H9 (cell line): ENCODE data around the gene ARHGEF6. TPM values are rescaled to one million over a fixed set of nuclear protein-coding genes. Genes with fewer than 3 reads are reported as not detected.

Source experiments
- DNase-seq: peaks from one replicate; pipeline ENCODE4 v3.0.0-alpha.2; 2017
- H2AFZ ChIP-seq: one replicate; pipeline ENCODE4 v1.6.1; 2013; ENCODE audit warnings: mild to moderate bottlenecking, low read length, control low read depth, moderate library complexity
- H2AK5ac ChIP-seq: 2 replicates; pipeline ENCODE4 v1.6.1; 2013; ENCODE audit warnings: low read length, control low read depth, mixed read lengths; ENCODE audit not compliant: insufficient read length
- H2BK120ac ChIP-seq: one replicate; pipeline ENCODE4 v1.6.1; 2013; ENCODE audit warnings: low read depth, mild to moderate bottlenecking, low read length, control low read depth, inconsistent platforms; ENCODE audit not compliant: poor library complexity, severe bottlenecking
- H2BK12ac ChIP-seq: 2 replicates; pipeline ENCODE4 v1.6.1; 2013; ENCODE audit warnings: low read length, control low read depth, mixed read lengths, low read depth; ENCODE audit not compliant: insufficient read length
- H2BK15ac ChIP-seq: 2 replicates; pipeline ENCODE4 v1.6.1; 2013; ENCODE audit warnings: low read depth, low read length, control low read depth
- H2BK20ac ChIP-seq: one replicate; pipeline ENCODE4 v1.6.1; 2013; ENCODE audit warnings: low read depth, mild to moderate bottlenecking, low read length, control low read depth, inconsistent platforms; ENCODE audit not compliant: poor library complexity, severe bottlenecking
- H2BK5ac ChIP-seq: 2 replicates; pipeline ENCODE4 v1.6.1; 2013; ENCODE audit warnings: low read length, control low read depth, mixed read lengths; ENCODE audit not compliant: insufficient read length
- H3K14ac ChIP-seq: 2 replicates; pipeline ENCODE4 v1.6.1; 2013; ENCODE audit warnings: low read length, control low read depth; ENCODE audit not compliant: insufficient read depth
- H3K18ac ChIP-seq: 2 replicates; pipeline ENCODE4 v1.6.1; 2013; ENCODE audit warnings: low read depth, mild to moderate bottlenecking, mixed read lengths, low read length, control low read depth; ENCODE audit not compliant: insufficient read length
- H3K23ac ChIP-seq: 2 replicates; pipeline ENCODE4 v1.6.1; 2013; ENCODE audit warnings: low read length, control low read depth, mixed read lengths, low read depth; ENCODE audit not compliant: insufficient read length
- H3K23me2 ChIP-seq: 2 replicates; pipeline ENCODE4 v1.6.1; 2013; ENCODE audit warnings: low read depth, mild to moderate bottlenecking, mixed read lengths, low read length, control low read depth; ENCODE audit not compliant: insufficient read length, poor library complexity, severe bottlenecking
- H3K27ac ChIP-seq: 2 replicates; pipeline ENCODE4 v1.5.1; 2013; ENCODE audit warnings: low read length, control low read depth, mixed read lengths, low read depth; ENCODE audit not compliant: insufficient read length
- H3K27me3 ChIP-seq: 2 replicates; pipeline ENCODE4 v1.6.1; 2013; ENCODE audit warnings: low read length, control low read depth, inconsistent platforms; ENCODE audit not compliant: insufficient read depth
- H3K4ac ChIP-seq: 2 replicates; pipeline ENCODE4 v1.6.1; 2013; ENCODE audit warnings: low read depth, mild to moderate bottlenecking, control low read depth, inconsistent platforms, low read length, moderate library complexity
- H3K4me1 ChIP-seq: 2 replicates; pipeline ENCODE4 v1.6.1; 2013; ENCODE audit warnings: low read length, control low read depth, inconsistent platforms; ENCODE audit not compliant: insufficient read depth
- H3K4me2 ChIP-seq: 2 replicates; pipeline ENCODE4 v1.6.1; 2013; ENCODE audit warnings: low read length, control low read depth, mixed read lengths; ENCODE audit not compliant: insufficient read length, insufficient read depth
- H3K56ac ChIP-seq: 2 replicates; pipeline ENCODE4 v1.6.1; 2013; ENCODE audit warnings: low read depth, mild to moderate bottlenecking, mixed read lengths, low read length, control low read depth; ENCODE audit not compliant: insufficient read length
- H3K79me1 ChIP-seq: 2 replicates; pipeline ENCODE4 v1.6.1; 2013; ENCODE audit warnings: low read depth, mild to moderate bottlenecking, moderate library complexity, low read length, control low read depth, inconsistent platforms; ENCODE audit not compliant: insufficient read depth, poor library complexity, severe bottlenecking
- H3K79me2 ChIP-seq: 2 replicates; pipeline ENCODE4 v1.6.1; 2013; ENCODE audit warnings: low read length, control low read depth, inconsistent platforms; ENCODE audit not compliant: insufficient read depth
- H3K9ac ChIP-seq: 2 replicates; pipeline ENCODE4 v1.6.1; 2013; ENCODE audit warnings: low read length, control low read depth, mixed read lengths; ENCODE audit not compliant: insufficient read length; ENCODE audit errors: extremely low read depth
- H3K9me3 ChIP-seq: one replicate; pipeline ENCODE4 v1.6.1; 2013; ENCODE audit warnings: low read depth, low read length, inconsistent platforms; ENCODE audit not compliant: control insufficient read depth
- H3T11ph ChIP-seq: one replicate; pipeline ENCODE4 v1.6.1; 2013; ENCODE audit warnings: mild to moderate bottlenecking, low read length, control low read depth, inconsistent platforms
- H4K20me1 ChIP-seq: one replicate; pipeline ENCODE4 v1.6.1; 2013; ENCODE audit not compliant: control insufficient read depth, insufficient read length, insufficient read depth
- H4K5ac ChIP-seq: 2 replicates; pipeline ENCODE4 v1.6.1; 2013; ENCODE audit warnings: low read depth, mild to moderate bottlenecking, mixed read lengths, low read length, control low read depth; ENCODE audit not compliant: insufficient read length
- H4K8ac ChIP-seq: replicated peaks from 2 replicates; pipeline ENCODE4 v1.6.1; 2013; ENCODE audit warnings: low read length, control low read depth, mixed read lengths, low read depth; ENCODE audit not compliant: insufficient read length
- H4K91ac ChIP-seq: 2 replicates; pipeline ENCODE4 v1.6.1; 2013; ENCODE audit warnings: low read depth, mild to moderate bottlenecking, moderate library complexity, mixed read lengths, low read length, control low read depth; ENCODE audit not compliant: insufficient read length
- H3K27ac Mint-ChIP-seq, 3 experiments: 2 replicates in 2 of 3; 3 replicates in 1 of 3; pipeline ENCODE4 v1.8.0; 2020 to 2021; ENCODE audit warnings: mixed read lengths in 3 of 3, mild to moderate bottlenecking in 1 of 3, moderate library complexity in 1 of 3
- H3K27me3 Mint-ChIP-seq: 2 replicates; pipeline ENCODE4 v1.8.0; 2021; ENCODE audit warnings: low read depth, mild to moderate bottlenecking, moderate library complexity, mixed read lengths
- H3K36me3 Mint-ChIP-seq, 3 experiments: 2 replicates in 2 of 3; 3 replicates in 1 of 3; pipeline ENCODE4 v1.8.0; 2020 to 2021; ENCODE audit warnings: low read depth in 3 of 3, mixed read lengths in 3 of 3; ENCODE audit not compliant: insufficient read depth in 1 of 3
- H3K4me1 Mint-ChIP-seq, 2 experiments: 2 replicates each; pipeline ENCODE4 v1.8.0; 2020; ENCODE audit warnings: mixed read lengths in 2 of 2
- H3K4me3 Mint-ChIP-seq, 2 experiments: 2 replicates in 1 of 2; 3 replicates in 1 of 2; pipeline ENCODE4 v1.8.0; 2020 to 2021; ENCODE audit warnings: mild to moderate bottlenecking in 2 of 2, mixed read lengths in 2 of 2, moderate library complexity in 1 of 2
- H3K9me3 Mint-ChIP-seq, 2 experiments: 2 replicates in 1 of 2; 3 replicates in 1 of 2; pipeline ENCODE4 v1.8.0; 2020; ENCODE audit warnings: mild to moderate bottlenecking in 2 of 2, mixed read lengths in 2 of 2, moderate library complexity in 1 of 2
- CTCF ChIP-seq: fragments of 200-600 bp; sonication (generic); conservative IDR thresholded peaks from 3 replicates; pipeline ENCODE4 v1.8.0; 2021; ENCODE audit warnings: antibody characterized with exemption, mild to moderate bottlenecking
- WGBS: extraction: QIAGEN DNeasy Blood & Tissue Kit; methylation state at CpG from one replicate; pipeline ENCODE4 v1.1.7; 2013; ENCODE audit warnings: missing lambda C conversion rate, low lambda C conversion rate, mixed read lengths; ENCODE audit not compliant: insufficient read length; ENCODE audit errors: extremely low coverage; 5-methylcytosine and 5-hydroxymethylcytosine counted together
- total RNA-seq: library from RNA; stranded (reverse); gene quantifications from 2 replicates; pipeline ENCODE4 v1.2.1, GENCODE V29; 2021

ARHGEF6 gene
- total RNA-seq, 1 experiment from 2014 or later, result 3.6 TPM

GRCh38 chrX:136674270-136674985, 106.3 kb downstream of the ARHGEF6 start:
- WGBS, result no CpG with 5 or more reads among the region's 5 CpGs
- no peak overlapping the region for H3K4me2 ChIP-seq

More at GRCh38 chrX:136674270-136674985, 106.3 kb downstream of the ARHGEF6 start:
- no peak overlapping the region for H3K27ac Mint-ChIP-seq
- H3K9me3 Mint-ChIP-seq, result peaks cover 60% of the 10 kb centered on the region in 2 experiments
- Histone ChIP-seq H3K27me3 (no peaks in the 10 kb centered on the region), H4K20me1 (no peaks in the 10 kb centered on the region), H3K4ac (no peak overlapping the region), H2AFZ (no peak overlapping the region), H3T11ph (no peak overlapping the region), H2BK15ac (no peak overlapping the region), H3K14ac (no peak overlapping the region), H4K5ac (no peak overlapping the region), H2BK20ac (no peak overlapping the region), H3K18ac (no peak overlapping the region), H3K56ac (no peak overlapping the region), H4K8ac (no peak overlapping the region), H3K79me1 (no peaks in the 10 kb centered on the region), H2BK12ac (no peak overlapping the region), H3K9me3 (peaks cover 32% of the 10 kb centered on the region), H3K9ac (no peak overlapping the region), H3K23ac (no peak overlapping the region), H2BK5ac (no peak overlapping the region), H3K27ac (no peak overlapping the region), H2AK5ac (no peak overlapping the region), H2BK120ac (no peak overlapping the region), H3K23me2 (no peaks in the 10 kb centered on the region), H3K79me2 (no peaks in the 10 kb centered on the region), H3K4me1 (no peaks in the 10 kb centered on the region), H4K91ac (no peak overlapping the region)
- no peak for TF ChIP-seq CTCF
- H3K4me1 Mint-ChIP-seq, result 0 out of 4 replicates have a peak, but pooled peaks cover 0 to under 1% of the 10 kb centered on the region in 2 experiments
- no peaks in the 10 kb centered on the region for H3K27me3 Mint-ChIP-seq
- no peaks in the 10 kb centered on the region; a peak in 1 of 7 replicates for H3K36me3 Mint-ChIP-seq
- no peak overlapping the region for H3K4me3 Mint-ChIP-seq
- no peak for DNase-seq
